CD4-positive, alpha-beta T cell treated with Interleukin-1 beta for 1 hour (primary cell): ENCODE data around the gene CHRM2.

Experiments used
- DNase-seq, 2 donors: peaks; one replicate each; pipeline ENCODE4 v3.0.0-alpha.2; 2020 to 2022

CHRM2 gene

DNA sequence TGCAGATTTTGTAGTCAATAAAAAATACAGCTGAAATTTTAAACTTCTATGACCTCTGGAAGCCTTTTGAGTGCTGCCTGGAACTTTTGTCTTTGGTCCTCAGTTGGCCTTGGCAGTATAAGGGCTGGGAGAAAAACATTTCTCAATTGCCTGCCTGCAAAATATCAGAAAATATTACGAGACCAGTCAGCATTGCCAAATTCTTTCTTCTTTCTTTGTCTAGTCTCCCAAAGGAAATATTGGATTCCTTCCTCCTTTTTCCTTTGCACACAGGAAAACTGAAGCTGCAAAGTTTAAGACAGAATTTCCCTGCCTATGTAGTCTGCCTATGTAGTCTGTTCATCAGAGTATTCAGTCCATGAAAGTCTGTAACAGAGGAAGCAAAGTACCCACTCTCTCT, 95.9 kb downstream of the CHRM2 start:
- DNase-seq = no peak

DNA sequence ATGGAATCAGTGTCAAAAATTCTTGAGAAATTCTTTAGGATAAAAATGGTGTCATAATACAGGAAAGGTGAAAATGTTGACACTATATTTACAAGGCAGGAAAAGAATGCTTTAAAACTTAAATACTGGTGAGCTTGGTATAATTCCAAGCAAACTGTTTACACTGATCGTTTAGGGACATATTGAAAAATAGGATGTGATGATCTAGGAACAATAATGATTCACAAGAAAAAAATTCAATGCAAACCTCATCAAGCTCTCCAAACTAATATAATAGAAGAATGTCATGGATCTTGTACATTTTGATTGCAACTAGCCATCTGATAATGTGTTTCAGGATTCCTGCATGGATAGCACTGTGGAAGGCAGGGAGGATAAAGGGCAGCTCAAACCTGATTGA, 98.4 kb downstream of the CHRM2 start:
- no peak for DNase-seq

GRCh38 chr7:136969761-136970160, 101.3 kb downstream of the CHRM2 start:
- DNase-seq = no peak

DNA sequence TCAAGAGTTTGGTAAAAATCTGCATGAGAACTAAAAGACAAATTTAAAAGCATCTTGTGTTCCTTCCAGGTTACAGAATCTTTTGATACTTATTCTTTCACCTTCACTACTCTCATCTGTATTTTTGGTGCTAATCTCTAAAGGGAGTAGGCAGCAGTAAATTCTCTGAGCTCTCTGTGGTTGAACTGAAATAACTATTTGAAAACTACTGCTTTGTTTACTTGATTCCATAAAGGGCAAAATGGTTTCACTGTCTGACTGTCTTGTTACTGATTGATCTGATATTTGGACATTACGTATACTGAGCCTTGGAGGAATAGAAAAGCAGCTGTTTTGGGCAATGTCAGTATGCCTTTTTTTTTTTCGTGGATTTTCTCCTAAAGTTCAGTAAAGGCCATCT, 103.3 kb downstream of the CHRM2 start:
- no peak for DNase-seq

GRCh38 chr7:136976504-136977251, 108.2 kb downstream of the CHRM2 start:
- no peak for DNase-seq

DNA sequence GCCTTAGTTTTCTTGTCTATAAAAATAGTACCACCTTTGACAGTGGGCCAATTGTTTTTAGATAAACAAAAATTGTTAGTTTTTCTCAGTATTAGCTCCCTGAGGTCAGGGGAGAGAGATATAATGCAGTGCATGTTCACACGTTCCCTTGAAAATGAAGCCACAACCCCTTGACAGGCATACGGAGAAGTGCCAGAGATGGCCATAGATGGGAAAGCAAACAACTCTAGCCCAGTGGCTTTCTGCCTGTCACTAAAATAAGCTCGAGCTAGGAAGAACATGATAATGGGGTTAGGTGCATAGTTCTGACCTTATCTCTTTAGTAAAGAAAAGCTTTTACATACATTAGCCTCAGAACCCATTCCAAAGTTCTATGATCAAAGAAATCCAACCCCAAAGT, 124.9 kb downstream of the CHRM2 start:
- DNase-seq = no peak

DNA sequence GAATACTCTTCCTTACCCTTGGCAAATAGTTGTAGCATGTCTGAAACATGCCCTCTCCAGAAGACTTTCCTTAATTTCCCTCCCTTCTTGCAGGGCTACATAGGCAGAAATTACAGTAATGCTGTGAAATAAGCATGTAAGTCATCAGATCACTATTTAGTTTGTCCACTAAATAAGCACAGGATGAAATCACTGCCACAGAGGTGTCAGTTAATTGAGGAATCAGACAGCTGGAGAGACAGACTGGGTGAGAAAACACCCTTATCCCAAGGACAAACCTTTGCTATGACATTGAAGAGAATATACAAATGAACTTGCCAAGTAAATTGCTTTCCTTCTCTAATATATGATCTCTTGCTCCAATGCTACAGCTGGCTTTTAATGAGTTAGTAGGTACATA, 129.3 kb downstream of the CHRM2 start:
- DNase-seq = no peak

- no peak for DNase-seq
These were observed 130.0 kb downstream of the CHRM2 start for GRCh38 chr7:136998495-136998894.

GRCh38 chr7:137000621-137001020, 132.2 kb downstream of the CHRM2 start:
- DNase-seq = no peak

DNA sequence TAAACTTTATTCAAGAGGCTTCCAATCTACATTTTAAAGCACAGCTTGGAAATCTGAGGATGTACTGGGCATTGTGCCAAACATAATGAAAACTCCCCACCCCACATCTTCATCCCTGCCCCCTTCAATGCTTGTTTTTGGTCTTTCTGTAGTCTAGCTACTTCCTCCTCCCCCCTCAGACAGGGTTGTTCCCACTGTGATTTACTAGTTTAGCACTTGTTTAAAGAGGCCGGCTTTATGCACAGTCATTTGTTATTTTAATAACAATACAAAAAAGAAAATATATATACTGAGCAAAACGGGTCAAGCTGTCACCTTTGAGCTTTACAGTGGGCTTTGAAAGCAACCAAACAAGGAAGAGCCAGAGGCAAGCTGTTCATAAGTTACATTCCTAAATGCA, 132.6 kb downstream of the CHRM2 start:
- DNase-seq = no peak

DNA sequence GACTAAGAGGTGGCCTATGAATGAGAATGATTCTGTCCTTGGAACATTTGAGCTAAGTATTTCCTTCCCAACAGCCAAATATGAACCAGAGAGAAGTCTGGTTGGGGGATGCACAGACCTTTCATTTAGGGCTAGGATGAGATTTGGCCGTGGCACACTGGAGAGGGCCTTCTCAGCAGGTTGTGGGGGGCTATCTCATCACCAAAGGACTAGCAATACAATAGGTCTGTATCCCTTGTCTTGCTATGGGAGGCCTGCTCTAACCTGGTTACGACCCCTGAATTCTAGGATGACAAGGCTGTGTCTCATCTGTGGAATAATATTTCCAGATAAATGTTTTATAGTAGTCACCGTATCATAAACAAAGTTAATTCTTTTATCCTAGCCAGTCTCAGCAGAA, 133.0 kb downstream of the CHRM2 start:
- DNase-seq = no peak

DNA sequence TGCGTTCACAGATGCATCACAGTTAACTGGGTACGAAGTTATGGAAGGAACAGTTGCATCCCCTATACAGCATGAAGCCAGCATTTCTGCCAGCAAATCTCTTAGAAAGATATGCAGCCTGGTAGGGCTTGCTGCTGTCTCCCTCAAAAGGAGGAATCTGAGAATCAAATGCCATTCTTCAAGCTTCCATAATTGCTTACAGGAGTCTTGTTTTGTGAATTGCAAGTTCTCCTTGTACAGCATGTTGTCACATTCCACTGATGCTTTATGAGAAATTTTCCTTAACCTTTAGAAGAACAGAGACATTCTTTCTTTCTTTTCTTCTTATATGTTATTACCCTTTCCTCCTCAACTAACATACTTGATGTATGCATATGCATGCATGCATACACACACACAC, 134.6 kb downstream of the CHRM2 start:
- DNase-seq = no peak

- DNase-seq = no peak
These were observed 135.1 kb downstream of the CHRM2 start for GRCh38 chr7:137003566-137003965.

DNA sequence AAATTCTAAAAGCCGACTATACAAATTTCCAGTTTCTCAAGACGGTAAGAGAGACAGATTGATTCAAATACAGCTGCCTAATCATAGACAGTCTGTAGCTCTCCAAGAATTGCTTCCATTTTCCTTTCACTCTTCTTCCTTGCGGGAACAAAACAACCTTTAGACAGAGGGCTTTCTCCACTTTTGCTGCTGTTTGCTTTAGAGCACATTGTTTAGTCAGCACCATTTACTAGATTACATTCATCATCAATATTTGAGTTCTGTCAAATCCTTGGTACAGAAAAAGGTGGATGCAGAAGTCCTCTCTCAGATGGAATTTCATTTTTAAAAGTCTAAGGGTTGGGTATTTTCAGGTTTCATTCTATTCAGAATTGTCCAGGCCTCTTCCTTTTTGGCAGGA, 137.4 kb downstream of the CHRM2 start:
- no peak for DNase-seq

GRCh38 chr7:137006293-137006692, 137.8 kb downstream of the CHRM2 start:
- DNase-seq = no peak

GRCh38 chr7:137007001-137007694, 138.7 kb downstream of the CHRM2 start:
- DNase-seq = no peak

DNA sequence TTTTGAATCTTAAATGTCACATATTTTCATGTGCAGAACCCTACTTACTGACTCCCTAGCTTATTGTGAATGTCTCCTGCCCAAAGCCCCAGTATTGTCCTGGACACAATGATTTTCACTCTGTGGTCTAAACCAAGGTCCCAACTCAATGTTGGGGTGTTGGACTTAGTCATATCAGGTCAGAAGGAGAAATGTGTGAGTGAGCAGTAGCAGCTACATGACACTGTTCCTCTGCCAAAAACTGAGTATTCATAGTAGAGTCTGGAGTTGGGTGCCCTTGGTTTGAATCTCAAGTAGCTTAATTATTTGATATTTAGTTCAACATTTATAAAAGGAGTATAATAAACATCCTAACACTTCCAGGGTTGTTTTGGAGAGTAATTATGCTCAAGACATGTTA, 141.0 kb downstream of the CHRM2 start:
- DNase-seq = no peak

- DNase-seq = no peak
These were observed 146.6 kb downstream of the CHRM2 start for GRCh38 chr7:137015015-137015414.

GRCh38 chr7:137017221-137017620, 148.8 kb downstream of the CHRM2 start:
- no peak for DNase-seq

DNA sequence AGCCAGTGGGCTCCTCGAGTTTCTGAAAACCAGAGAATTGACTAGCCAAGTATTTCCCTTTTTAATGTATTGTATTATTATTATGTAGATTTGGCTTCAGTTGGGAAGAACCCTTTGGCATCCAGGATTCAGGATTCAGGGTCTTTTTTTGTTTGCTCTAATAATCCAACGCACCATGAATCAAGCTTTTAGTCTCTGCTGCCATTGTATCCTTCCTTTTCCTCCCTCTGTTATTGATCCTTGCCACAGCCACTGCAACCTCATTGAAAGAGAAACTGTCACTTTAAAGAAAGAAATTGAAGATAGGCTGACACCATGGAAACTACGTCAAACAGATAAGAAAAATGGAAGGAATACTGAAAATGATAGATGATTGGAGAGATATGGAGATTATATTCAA, 150.0 kb downstream of the CHRM2 start:
- no peak for DNase-seq

DNA sequence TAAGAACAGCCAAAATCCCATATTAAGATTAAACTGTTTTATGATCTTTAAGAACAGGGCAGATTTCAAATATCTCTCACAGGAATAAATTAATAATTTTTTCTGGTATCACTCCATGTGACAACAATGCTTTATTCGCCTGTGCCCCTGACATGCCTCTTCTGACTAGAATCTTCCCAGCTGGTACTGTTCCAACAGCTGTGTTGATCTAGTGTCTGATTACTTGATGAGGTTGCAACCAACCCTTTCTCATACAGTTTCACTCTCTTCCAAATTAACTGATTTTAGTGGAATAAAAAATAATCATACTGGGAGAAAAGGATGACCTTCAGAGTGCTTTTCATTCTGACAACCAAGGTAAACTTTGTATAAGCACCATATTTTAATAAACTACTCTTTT, 151.9 kb downstream of the CHRM2 start:
- no peak for DNase-seq

DNA sequence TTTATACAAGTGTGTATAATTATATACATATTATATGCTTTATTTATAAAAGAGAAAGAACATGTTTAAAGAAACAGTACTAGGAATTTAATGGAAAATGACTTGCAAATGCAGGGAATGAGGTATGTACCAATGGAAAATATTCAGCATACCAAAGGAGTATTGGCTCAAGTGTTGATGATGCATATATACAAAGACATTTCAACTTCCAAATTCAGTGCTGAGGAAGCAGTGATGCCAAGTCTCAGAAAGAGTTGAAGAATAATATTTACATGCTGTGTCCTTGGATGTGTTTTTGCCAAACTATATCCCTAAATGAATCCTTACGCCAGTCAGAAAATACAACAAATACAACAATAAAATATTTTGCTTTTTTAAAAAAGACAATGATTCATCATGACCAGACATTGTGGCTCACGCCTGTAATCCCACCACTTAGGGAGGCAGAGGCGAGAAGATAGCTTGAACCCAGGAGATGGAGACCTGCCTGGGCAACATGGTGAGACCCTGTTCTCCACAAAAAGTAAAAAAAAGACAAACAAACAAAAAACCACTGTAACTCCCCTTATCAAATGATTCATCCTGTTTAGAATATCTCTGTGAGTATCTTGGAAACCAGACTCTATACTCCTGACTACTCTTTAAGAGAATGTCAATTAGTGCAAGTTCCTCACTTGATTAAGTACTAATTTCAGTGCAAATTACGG, 157.2 kb downstream of the CHRM2 start:
- DNase-seq = no peak

GRCh38 chr7:137026176-137026500, 157.7 kb downstream of the CHRM2 start:
- no peak for DNase-seq

DNA sequence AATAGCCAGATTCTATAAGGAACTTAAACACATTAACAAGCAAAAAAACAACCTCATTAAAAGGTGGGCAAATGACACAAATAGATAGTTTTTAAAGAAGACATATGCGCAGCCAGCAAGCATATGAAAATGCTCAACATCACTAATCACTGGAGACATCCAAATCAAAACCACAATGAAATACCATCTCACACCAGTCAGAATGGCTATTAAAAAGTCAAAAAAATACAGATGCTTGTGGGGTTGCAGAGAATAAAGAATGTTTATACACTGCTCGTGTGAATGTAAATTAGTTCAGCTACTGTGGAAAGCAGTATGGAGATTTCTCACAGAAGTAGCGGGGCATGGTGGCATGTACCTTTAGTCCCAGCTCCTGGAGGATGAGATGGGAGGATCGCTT, 164.0 kb downstream of the CHRM2 start:
- no peak for DNase-seq
